Stimulated activated naive CD8-positive, alpha-beta T cell treated with anti-CD3 and anti-CD28 coated beads, Interleukin-15, Interleukin-2, amounts not matched to agents 100 U/mL and 50 U/mL, for 24 hours (primary cell): ENCODE data around the gene ERVK3-1.
"Not testable (repeated sequence)": the region's sequence is repeated elsewhere in the genome, so short reads cannot be mapped to it uniquely, and the experiment has no call there.

ENCODE experiments used
- ATAC-seq: fragments of 150-1000 bp; cut with Tn5 transposase; one replicate; pipeline ENCODE4 v1.10.0; 2021
- DNase-seq: peaks from one replicate; pipeline ENCODE4 v3.0.0; 2021

ERVK3-1 gene

DNA sequence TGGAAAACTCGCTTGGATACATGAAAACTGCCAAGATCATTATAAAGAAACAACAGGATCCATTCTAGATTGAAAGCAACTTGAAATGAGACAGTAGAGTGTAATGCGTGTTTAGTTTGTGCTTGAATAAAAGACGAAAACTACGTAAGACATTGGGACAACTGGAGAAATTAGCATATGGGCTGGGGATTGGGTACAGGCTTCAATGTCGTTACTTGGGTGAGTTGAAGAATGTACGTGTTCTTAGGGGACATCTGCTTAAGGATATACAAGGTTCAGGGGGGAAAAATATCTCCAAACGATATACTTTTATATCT is 471 bp upstream of the ERVK3-1 start:
- ATAC-seq (no peak), DNase-seq (no peak)

DNA sequence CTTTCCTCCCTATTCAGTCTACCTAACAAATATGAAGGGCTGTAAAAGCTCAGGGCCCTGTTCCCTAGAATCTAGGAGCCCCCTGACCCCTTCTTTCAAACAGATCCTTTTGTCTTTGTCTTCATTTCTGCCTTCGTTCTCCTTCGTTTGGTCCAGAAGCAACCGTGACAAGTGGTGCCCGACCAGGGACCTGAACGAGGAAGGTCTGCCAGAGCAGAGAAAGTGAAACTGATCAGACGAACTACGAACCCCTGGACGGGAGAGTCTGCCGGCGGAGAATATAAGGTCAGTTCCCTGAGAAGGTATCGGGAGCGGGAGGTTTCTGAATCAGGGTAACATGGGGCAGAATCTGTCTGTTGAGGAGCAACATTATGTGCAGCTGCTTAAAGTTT is 751 bp downstream of the ERVK3-1 start:
- no peak for ATAC-seq
- peak; percentile 18 for DNase-seq

DNA sequence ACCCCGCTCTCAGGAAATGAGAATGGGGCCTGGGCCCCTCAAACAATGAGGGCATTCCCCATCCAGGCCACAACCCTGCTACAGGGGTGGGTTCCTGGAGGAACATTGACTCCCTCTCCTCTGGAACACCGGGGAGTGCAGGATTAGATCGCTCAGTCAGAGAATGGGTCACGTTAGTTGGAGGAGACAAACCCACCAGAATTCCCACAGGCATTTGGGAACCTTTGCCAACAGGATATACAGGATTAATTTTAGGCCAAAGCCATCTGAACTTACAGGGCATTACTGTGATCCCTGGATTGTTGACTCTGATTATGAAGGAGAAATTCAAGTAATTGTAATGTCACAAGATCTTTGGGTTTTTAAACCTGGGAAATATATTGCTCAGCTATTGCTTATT is 2.6 kb downstream of the ERVK3-1 start:
- ATAC-seq: no peak
- DNase-seq: no peak

DNA sequence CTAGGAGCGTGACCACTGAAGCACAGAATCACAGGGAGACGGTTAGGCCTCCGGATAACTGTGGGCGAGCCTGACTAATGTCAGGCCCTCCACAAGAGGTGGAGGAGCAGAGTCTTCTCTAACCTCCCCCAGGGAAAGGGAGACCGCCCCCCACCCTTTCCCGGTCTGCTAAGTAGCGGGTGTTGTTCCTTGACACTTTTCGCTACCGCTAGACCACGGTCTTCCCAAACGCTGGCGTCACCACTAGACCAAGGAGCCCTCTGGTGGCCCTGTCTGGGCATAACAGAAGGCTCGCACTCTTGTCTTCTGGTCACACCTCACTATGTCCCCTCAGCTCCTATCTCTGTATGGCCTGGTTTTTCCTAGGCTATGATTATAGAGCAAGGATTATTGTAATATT is 5.5 kb downstream of the ERVK3-1 start:
- ATAC-seq: not testable (repeated sequence)
- DNase-seq: peak; percentile 22

DNA sequence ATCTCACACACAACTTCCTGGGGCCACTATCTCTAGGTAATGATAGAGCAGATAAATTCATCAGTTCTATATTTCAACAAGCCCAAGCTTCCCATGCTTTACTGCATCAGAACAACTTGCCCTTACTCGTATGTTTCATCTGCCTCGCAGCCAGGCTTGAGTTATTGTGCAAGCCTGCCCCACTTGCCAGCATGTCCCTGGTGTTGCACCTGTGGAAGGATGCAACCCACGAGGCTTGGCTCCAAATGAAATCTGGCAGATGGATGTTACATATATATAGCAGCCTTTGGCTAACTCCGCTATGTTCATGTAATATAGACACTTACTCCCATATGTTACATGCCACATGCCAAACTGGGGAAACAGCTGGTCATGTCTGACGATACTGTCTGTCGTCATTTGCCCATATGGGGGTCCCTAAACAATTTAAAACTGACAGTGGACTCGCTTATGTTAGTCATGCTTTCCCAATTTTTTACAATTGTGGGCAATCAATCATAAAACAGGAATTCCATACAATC is 6.2 kb downstream of the ERVK3-1 start:
- ATAC-seq (no peak), DNase-seq (no peak)

DNA sequence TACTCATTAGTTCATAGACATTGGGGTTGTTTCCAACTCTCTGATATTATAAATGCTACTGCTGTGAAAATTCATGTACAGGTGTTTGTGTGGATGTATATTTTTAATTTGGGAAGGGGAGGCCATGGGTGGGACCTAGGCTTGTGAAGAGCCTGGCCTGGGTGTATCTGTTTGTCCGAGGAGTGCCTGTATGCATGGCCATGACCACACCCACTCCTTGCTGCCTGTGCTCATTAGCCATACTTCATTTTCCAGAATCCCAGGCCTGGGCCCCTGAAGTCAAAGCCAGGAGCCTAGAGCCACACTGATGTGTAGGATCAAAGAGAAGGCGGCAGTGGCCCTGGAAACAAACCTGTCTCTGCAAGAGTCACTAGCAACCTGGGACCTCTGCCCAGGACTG is 10.4 kb downstream of the ERVK3-1 start:
- ATAC-seq (no peak), DNase-seq (no peak)

DNA sequence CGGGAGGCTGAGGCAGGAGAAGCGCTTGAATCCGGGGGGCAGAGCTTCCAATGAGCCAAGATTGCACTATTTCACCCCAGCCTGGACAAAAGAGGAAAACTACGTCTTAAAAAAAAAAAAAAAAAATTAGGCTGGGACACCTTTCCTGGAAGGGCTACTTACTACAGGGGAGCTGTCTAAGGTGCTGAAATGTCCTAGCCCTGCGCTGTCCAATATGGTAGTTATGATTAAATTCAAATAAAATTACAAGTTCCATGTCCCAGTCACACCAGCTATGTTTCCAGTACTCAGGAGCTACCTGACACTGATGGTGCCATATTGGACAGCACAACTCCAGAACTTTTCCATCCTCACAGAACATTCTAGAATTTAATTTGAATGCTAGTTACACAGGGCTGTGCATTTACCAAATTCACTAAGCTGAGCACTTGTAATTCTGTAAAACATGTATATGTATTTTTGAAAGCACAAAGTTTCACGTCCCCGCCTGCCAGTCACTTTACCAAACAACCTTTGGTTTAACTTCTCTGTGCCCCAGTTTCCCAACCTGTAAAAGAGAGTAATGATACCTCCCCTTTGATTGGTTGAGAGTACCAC is 12.4 kb downstream of the ERVK3-1 start:
- ATAC-seq: no peak
- DNase-seq: no peak

DNA sequence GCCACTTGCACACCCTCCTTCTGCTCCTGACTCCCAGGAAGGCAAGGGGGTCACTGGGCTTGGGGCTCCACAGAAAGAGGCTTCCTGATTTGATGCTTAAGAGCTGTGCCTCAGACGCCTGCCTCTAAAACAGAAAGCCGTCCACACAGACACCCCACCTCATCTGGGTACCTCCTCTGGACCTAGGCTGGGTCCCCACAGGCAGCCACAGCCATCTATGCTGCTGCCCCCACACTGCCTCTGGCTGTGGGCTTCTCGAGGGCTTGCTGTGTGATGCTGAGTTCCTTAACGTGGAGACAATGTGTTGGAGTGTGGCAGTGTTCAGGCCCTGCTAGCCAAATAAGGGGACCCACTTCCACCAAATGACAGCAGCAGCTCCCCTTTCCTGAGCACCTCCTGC is 13.1 kb downstream of the ERVK3-1 start:
- DNase-seq (no peak), ATAC-seq (no peak)

DNA sequence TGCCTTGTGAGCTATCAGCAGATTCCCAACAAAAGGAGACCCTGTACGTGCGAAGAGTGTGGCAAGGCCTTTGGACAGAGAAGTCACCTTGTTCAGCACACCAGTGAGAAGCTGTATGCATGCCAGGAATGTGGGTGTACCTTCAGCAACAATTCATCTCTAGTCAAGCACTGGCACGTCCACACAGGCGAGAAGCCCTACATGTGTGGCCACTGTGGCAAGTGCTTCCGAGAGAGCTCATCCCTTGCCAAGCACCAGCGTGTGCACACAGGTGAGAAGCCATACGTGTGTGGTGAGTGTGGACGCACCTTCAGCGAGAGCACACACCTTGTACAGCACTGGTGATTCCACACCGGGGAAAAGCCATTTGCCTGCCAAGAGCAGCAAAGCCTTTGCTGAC is 14.1 kb downstream of the ERVK3-1 start:
- no peak for ATAC-seq
- no peak for DNase-seq

DNA sequence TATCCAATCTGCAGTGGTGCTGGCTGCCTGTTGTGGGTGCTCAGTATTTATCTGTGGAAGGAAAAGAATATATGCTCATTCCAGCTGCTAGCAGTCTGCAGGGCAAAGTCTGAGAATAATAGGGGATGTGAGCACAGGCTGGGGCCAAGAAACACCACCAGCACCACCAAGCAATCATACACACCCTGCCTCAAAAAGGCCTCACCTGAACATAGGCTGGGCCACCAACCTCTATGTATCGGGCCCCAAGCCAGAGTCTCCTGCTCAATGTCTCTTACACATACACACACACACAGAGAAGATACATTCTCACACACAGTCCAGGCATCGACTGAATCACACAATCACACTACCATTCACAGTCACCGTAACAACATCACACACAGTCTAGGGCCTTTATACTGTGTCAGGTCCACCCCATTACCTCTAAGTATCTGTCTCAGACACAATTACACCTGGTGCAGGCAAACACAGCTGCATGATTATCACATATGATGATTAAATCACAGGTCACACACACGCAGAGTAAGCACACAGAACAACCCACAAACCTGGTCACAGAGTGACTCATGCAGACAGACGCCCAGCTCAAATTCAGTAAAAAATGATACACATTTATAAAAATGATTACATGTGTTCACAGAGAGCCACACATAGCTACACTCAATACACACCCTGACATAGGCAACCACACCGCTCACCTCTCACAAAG is 20.3 kb downstream of the ERVK3-1 start:
- DNase-seq: no peak
- ATAC-seq: no peak

DNA sequence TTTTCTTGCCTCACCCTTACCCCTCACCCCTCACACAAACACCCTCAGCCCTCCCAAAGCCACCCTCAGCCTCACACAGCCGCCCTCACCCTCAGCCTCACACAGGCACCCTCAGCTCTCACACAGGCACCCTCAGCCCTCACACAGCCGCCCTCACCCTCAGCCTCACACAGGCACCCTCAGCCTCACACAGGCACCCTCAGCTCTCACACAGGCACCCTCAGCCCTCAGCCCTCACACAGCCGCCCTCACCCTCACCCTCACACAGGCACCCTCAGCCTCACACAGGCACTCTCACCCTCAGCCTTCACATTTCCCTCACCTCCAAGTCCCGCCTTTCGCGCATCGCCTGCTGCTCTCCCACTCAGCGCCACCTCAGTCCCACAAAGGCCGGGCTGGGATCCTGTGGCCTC is 21.3 kb downstream of the ERVK3-1 start:
- DNase-seq: no peak

DNA sequence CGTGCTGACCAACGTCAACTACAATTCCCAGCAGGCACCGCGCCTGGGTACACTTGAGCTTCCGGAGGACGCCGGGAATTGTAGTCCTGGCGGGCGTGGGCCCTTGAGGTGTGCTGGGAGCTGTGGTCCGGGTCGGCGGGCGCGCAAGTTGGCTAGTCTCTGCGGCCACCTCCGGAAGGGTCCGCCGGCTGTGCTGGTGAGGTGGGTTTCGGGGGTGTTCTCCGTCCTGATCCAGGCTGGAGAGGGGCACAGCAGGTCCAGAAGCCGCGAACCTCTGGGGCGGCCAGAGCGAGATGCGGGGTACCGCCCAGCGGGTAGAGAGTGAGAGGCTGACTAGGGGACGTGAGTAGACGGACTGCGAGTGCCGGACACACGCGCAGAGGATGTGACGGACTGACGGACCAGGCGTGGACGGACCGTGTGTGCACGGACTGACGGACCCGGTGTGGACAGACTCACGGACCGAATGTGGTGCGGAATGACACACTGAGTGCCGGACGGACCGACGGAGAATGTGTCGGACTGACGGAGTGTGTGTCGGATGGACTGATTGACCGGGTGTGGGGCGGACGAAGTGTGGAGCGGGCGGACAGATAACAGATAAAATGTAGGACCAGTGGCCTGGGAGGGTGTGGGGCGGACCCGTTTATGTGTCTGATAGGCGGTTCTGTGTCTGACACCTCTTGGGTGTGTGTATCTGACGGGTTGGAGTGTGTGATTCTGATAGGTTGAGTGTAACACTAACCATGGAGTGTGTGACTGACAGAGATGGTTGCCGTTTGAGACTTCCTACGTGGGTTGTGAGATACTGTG is 21.9 kb downstream of the ERVK3-1 start, which contains the start of gene ZSCAN22:
ZSCAN22 (plus strand) TSS at position 81 of the 813 bp plus-strand sequence. CDS start 7,809 bp downstream, outside the sequence.
- peak; percentile 94 for DNase-seq
- ATAC-seq: peak; percentile 96

More for the DNA sequence above, 21.3 kb downstream of the ERVK3-1 start:
- no peak for ATAC-seq

DNA sequence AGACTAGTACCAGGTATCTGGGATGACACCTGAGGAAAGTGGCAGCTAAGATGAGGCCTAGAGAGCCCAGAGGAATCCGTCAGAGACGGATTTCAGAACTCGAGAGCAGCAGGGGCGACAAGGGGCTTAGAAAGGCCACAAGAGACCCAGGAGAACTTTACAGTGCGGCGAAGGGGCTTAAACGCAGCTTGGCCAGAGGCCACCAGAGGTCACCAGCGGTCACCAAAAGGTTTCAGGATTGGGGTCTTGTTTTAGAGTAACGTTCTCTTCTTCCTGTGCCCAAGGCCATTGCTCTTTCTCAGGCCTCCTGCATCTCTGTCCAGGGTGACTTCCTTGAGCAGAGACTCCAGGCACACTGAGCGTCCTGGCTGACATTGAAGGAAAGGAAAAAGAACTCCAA is 23.8 kb downstream of the ERVK3-1 start:
- DNase-seq: peak; percentile 52
- no peak for ATAC-seq

DNA sequence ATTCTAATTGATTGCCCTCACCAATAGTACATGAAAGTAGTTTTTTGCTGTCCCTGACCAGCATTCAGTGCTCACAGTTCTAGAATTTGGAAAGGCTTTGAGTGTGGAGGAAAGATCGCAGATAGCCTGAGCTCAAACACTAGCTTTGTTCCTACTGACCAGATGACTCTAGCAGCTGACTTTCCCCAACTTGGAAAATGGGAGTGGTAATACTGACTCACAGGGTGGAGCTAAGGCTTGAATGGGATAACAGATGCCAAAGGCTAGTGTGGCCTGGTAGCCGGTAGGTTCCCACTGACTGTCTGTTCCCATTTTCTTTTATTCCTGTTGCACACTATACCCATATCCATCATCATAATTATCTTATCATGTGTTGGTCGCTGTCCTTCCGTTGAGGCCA is 25.3 kb downstream of the ERVK3-1 start:
- no peak for ATAC-seq
- no peak for DNase-seq

DNA sequence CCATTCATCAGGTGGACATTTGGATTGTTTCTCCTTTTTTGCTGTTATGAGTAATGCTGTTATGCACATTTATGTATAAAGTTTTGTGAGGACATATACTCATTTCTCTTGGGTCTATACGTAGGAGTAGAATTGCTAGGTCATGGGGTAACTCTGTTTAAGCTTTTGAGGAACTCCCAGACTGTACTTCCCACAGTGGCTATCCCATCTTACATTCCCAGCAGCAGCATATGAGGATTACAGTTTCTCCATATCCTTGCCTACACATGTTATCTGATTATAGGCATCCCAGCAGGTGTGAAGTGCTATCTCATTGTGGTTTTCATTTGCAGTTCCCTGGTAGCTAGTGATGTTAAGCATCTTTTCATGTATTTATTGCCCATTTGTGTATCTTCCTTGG is 27.5 kb downstream of the ERVK3-1 start:
- no peak for DNase-seq
- no peak for ATAC-seq

DNA sequence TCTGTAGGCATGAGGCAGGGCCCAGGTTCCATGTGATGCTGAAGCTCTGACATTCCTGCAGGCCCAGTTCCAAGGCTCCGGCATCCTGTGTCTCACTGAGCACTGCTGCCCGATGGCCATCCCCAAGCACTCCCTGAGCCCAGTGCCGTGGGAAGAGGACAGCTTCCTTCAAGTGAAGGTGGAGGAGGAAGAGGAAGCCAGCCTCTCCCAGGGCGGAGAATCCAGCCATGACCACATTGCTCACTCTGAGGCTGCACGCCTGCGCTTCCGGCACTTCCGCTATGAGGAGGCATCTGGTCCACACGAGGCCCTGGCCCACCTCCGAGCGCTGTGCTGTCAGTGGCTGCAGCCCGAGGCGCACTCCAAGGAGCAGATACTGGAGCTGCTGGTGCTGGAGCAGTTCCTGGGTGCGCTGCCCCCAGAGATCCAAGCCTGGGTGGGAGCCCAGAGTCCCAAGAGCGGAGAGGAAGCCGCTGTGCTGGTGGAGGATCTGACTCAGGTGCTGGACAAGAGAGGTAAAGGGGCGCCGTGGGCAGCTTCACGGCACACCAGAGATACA is 29.6 kb downstream of the ERVK3-1 start:
- DNase-seq (no peak), ATAC-seq (no peak)

DNA sequence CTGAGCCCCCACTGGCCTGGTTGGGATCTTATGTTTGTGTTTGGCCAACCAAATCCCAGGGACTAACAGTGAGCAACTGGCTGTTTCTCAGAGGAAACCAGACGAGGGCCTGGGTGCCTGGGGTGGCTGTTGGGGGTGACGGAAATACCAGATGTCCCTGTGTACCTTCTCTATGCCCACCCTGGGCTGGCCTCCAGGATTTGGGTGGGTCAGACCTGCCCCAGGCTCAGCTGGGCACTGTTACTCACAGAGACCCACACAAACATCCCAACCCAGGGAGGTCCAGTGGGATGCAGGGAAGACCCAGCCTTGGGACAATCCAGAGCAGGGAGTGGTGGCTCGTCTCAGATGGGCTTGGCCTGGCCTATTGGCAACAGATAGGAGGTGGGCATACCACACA is 30.5 kb downstream of the ERVK3-1 start:
- no peak for ATAC-seq
- no peak for DNase-seq

DNA sequence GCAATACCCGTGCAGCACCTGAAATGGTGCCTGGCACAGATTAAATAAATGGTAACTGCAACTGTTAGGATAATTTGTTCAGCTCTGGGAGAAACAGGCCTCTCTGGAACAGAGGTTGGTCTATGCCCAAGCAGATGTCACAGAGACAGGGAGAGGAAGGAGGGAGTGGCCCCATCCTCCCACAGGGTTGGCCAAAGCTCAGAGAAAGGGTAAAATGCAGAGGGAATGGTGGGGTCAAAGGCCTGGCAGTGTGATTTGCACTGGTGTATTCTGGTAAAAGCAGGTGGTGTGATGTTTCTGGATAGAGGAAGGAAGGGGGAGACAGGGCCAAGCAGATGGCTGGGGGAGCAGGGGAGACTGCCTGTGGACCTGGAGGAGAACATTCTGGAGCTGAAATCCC is 31.0 kb downstream of the ERVK3-1 start:
- DNase-seq (no peak), ATAC-seq (no peak)

DNA sequence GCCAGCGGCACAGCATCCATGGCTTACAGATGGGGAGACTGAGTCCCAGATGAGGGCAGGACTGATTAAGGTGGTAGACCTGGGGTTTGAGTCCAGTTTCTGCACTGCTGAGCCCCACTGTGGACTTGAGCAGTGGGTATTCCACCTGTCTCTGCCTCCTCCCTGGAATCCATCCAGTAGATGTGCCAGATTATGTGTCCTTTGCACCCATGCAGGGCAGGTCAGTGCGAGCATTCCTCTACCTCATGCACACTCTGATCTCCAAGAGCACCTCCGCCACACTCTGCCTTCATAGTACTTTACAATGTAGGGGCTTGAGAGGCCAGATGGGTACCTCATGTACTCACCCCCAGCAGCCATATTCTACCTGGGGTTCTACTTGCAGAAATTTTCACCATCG is 31.6 kb downstream of the ERVK3-1 start:
- ATAC-seq (no peak), DNase-seq (no peak)

DNA sequence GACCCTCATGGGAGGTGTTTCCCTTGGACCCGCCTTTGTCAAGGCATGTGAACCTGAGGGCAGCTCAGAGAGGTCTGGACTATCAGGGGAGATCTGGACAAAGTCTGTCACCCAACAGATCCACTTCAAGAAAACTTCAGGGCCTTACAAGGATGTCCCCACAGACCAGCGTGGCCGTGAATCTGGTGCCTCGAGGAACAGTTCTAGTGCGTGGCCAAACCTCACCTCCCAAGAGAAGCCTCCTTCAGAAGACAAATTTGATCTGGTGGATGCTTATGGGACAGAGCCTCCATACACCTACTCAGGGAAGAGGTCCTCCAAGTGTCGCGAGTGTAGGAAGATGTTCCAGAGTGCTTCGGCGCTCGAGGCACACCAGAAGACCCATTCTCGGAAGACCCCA is 33.2 kb downstream of the ERVK3-1 start:
- no peak for ATAC-seq
- no peak for DNase-seq

DNA sequence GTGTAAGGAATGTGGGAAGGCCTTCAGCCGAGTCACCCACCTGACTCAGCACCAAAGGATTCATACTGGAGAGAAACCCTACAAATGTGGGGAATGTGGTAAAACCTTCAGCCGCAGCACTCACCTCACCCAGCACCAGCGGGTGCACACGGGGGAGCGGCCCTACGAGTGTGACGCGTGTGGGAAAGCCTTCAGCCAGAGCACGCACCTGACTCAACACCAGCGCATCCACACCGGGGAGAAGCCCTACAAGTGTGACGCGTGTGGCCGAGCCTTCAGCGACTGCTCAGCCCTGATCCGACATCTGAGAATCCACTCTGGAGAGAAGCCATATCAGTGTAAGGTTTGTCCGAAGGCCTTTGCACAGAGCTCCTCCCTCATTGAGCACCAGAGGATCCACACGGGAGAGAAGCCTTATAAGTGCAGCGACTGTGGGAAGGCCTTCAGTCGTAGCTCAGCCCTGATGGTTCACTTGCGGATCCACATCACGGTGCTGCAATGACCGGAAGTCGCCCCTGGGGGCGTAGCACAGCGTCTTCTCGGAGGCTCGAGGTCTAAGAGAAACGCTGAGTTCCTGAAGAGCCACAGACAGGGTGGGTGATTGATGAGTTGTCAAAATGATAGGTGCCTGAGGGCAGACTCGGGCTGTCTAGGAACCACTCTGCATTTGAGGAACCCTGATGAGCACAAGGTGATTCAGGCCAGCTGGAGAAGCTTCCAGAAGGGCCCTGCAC is 33.8 kb downstream of the ERVK3-1 start:
- no peak for ATAC-seq
- no peak for DNase-seq

DNA sequence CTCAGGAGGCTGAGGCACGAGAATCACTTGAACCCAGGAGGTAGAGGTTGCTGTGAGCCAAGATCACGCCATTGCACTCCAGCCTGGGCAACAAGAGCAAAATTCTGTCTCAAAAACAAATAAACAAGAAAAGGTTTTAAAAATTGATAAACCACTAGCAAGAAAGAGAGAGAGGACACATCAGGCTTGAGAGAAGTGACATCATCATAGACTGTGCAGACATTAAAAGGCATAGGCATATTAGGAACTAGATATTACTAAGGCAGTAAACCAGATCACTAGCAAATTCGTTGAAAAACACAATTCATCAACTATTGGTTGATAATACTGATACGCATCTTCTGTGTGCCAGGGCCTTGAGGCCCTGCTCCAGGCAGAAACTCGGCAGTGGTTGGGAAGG is 40.4 kb downstream of the ERVK3-1 start:
- no peak for ATAC-seq
- DNase-seq: no peak
